A673 (cell line): ENCODE data around the gene RHOB.

Source experiments
- CTCF ChIP-seq: fragments of 300-800, 200-600 bp; sonication (generic); conservative IDR thresholded peaks from 2 replicates; pipeline ENCODE4 v1.5.1; 2017; ENCODE audit warnings: low read depth, mild to moderate bottlenecking, antibody characterized with exemption, low read length, moderate library complexity, mixed read lengths
- EZH2 ChIP-seq: fragments of 200-600 bp; sonication (generic); IDR thresholded peaks from 2 replicates; pipeline ENCODE4 v1.6.1; 2017; ENCODE audit warnings: borderline replicate concordance, low read depth, mild to moderate bottlenecking, mixed read lengths, antibody characterized with exemption, low read length; ENCODE audit not compliant: poor library complexity, severe bottlenecking

GRCh38 chr2:20487030-20487391 is 40.1 kb downstream of the RHOB start:
- TF ChIP-seq CTCF (no peak), EZH2 (no peak)
